Stimulated activated naive CD8-positive, alpha-beta T cell treated with anti-CD3 and anti-CD28 coated beads, Interleukin-15, Interleukin-2, amounts not matched to agents 100 ng/mL and 50 ng/mL, for 24 hours (primary cell): Measurements from ENCODE around the gene NT5M.

ENCODE experiments used
- H3K27ac Mint-ChIP-seq: one replicate; pipeline ENCODE4 v1.8.0; 2021; ENCODE audit warnings: mild to moderate bottlenecking, mixed read lengths
- H3K27me3 Mint-ChIP-seq: one replicate; pipeline ENCODE4 v1.8.0; 2021; ENCODE audit warnings: mixed read lengths
- H3K36me3 Mint-ChIP-seq: one replicate; pipeline ENCODE4 v1.8.0; 2021; ENCODE audit warnings: low read depth, mixed read lengths
- H3K4me1 Mint-ChIP-seq: one replicate; pipeline ENCODE4 v1.8.0; 2021; ENCODE audit warnings: low read depth, mixed read lengths
- H3K4me3 Mint-ChIP-seq: one replicate; pipeline ENCODE4 v1.8.0; 2021; ENCODE audit warnings: mild to moderate bottlenecking, mixed read lengths
- H3K9me3 Mint-ChIP-seq: one replicate; pipeline ENCODE4 v1.8.0; 2021; ENCODE audit warnings: mixed read lengths

Gene NT5M

DNA sequence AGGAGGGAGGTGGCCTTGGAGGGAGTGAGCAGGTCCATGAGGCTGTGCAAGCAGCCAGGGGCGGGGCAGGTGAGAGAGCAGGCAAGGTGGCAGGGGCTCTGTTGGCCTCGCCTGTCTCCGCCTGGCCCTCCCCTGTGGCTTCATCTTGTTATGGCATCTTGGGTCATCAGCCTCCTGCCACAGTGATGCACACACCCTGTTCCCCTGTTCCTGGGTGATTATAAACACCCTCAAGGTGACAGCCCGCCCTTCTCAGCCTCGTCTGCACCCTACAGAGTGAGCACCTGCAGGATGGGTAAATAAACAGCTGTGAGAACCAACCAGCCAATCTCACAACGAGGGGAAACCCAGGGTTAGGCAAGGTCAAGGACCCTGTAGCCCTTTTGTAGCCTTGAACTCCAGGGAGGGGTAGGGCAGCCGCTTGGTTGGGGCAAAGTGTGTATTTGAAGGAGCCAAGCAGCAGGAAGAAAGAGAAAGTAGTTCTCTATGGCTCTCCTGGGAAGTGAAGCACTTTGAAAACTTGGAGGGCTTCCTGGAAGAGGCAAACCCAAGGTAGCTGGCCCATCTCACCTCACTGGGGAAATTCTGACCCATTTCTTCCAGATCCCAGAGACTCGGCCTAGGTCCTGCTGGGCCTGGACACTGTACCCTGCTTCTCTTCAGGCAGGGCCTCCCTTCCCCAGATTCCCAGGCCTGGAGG lies 60.6 kb downstream of the NT5M start:
- no peak overlapping the region for H3K4me3 Mint-ChIP-seq
- H3K27ac Mint-ChIP-seq: no peak overlapping the region
- H3K9me3 Mint-ChIP-seq: peaks cover 5% of the 10 kb centered on the region
- peaks cover 4% of the 10 kb centered on the region for H3K27me3 Mint-ChIP-seq
- H3K4me1 Mint-ChIP-seq: no peaks in the 10 kb centered on the region
- H3K36me3 Mint-ChIP-seq: no peaks in the 10 kb centered on the region

- peaks cover 5% of the 10 kb centered on the region for H3K9me3 Mint-ChIP-seq
- H3K4me1 Mint-ChIP-seq: no peaks in the 10 kb centered on the region
- H3K27ac Mint-ChIP-seq: no peak overlapping the region
- H3K4me3 Mint-ChIP-seq: no peak overlapping the region
- H3K27me3 Mint-ChIP-seq: peaks cover 4% of the 10 kb centered on the region
- no peaks in the 10 kb centered on the region for H3K36me3 Mint-ChIP-seq
Measured at GRCh38 chr17:17364338-17364667, 61.1 kb downstream of the NT5M start.

DNA sequence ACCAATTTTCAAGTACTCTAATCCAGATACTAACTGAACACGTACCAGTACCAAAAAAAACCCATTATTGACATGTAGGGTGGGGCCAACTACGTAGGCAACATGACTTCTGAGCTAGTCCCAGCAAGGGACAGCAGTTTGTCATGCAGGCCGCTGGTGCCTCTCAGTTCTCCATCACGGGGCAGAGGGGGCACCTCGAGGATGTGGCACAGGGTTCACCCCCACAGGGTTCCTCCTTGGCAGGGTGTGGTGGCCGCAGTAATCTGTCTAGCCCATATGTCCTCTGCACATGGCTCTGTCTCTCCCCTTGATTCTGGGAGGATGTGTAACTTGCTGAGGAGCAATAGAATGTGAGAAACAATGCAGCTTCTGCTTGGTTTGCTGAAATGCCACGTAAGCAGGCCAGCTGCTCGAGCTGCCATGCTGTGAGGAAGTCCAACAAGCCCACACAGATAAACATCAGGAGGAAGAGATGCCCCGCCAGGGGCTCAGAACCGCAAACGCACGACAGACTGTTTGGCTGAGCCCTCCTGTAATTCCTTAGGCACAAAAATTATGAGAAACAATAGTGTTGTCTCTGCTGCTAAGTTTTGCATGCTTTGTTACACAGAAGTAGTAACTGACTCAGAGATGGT lies 62.4 kb downstream of the NT5M start:
- H3K27ac Mint-ChIP-seq: no peak overlapping the region

DNA sequence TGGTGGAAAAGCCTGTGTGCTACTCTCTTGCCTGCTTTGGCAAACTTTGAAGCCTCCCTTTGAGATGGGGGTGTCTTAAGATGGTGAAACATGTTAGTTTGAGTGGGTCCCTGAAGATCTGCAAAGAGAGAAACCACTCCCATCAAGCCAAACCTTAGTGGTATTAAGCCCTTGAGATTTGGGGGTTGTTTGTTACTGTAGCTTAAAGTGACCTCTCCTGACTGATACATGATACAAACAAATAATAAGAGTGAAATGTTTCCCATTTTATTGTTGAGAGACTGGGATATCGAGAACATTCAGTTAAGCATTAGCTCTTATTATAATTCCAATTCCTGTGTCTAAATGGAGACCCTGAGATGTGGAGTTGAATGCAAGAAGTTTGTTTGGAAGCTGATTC lies 63.1 kb downstream of the NT5M start:
- no peak overlapping the region for H3K4me3 Mint-ChIP-seq
- H3K27me3 Mint-ChIP-seq: peaks cover 4% of the 10 kb centered on the region
- H3K9me3 Mint-ChIP-seq: no peaks in the 10 kb centered on the region
- H3K27ac Mint-ChIP-seq: no peak overlapping the region
- no peaks in the 10 kb centered on the region for H3K4me1 Mint-ChIP-seq
- no peaks in the 10 kb centered on the region for H3K36me3 Mint-ChIP-seq

More for the DNA sequence above, 62.4 kb downstream of the NT5M start:
- Mint-ChIP-seq H3K27me3 (peaks cover 4% of the 10 kb centered on the region), H3K4me1 (no peaks in the 10 kb centered on the region), H3K9me3 (no peaks in the 10 kb centered on the region), H3K36me3 (no peaks in the 10 kb centered on the region), H3K4me3 (no peak overlapping the region)

GRCh38 chr17:17366941-17367875 lies 64.0 kb downstream of the NT5M start:
- H3K4me1 Mint-ChIP-seq: no peaks in the 10 kb centered on the region
- H3K27ac Mint-ChIP-seq: no peak overlapping the region
- H3K9me3 Mint-ChIP-seq: no peaks in the 10 kb centered on the region
- no peak overlapping the region for H3K4me3 Mint-ChIP-seq
- no peaks in the 10 kb centered on the region for H3K36me3 Mint-ChIP-seq
- peaks cover 4% of the 10 kb centered on the region for H3K27me3 Mint-ChIP-seq

GRCh38 chr17:17367931-17368330 lies 64.8 kb downstream of the NT5M start:
- H3K9me3 Mint-ChIP-seq: no peaks in the 10 kb centered on the region
- no peaks in the 10 kb centered on the region for H3K36me3 Mint-ChIP-seq

GRCh38 chr17:17370711-17371110 lies 67.5 kb downstream of the NT5M start:
- Mint-ChIP-seq H3K27ac (no peak overlapping the region), H3K4me3 (no peak overlapping the region), H3K9me3 (no peaks in the 10 kb centered on the region), H3K36me3 (no peaks in the 10 kb centered on the region), H3K4me1 (no peaks in the 10 kb centered on the region), H3K27me3 (peaks cover 4% of the 10 kb centered on the region)

More at GRCh38 chr17:17367931-17368330, 64.8 kb downstream of the NT5M start:
- Mint-ChIP-seq H3K4me1 (no peaks in the 10 kb centered on the region), H3K27ac (no peak overlapping the region), H3K4me3 (no peak overlapping the region), H3K27me3 (peaks cover 4% of the 10 kb centered on the region)

GRCh38 chr17:17372856-17373520 lies 69.8 kb downstream of the NT5M start:
- no peak overlapping the region for H3K4me3 Mint-ChIP-seq

GRCh38 chr17:17375841-17376240 lies 72.7 kb downstream of the NT5M start:
- no peak overlapping the region for H3K27ac Mint-ChIP-seq
- no peaks in the 10 kb centered on the region for H3K27me3 Mint-ChIP-seq
- no peaks in the 10 kb centered on the region for H3K4me1 Mint-ChIP-seq
- H3K9me3 Mint-ChIP-seq: no peaks in the 10 kb centered on the region
- H3K36me3 Mint-ChIP-seq: no peaks in the 10 kb centered on the region
- no peak overlapping the region for H3K4me3 Mint-ChIP-seq

More at GRCh38 chr17:17372856-17373520, 69.8 kb downstream of the NT5M start:
- H3K9me3 Mint-ChIP-seq: no peaks in the 10 kb centered on the region
- H3K27me3 Mint-ChIP-seq: no peaks in the 10 kb centered on the region
- no peaks in the 10 kb centered on the region for H3K36me3 Mint-ChIP-seq
- H3K27ac Mint-ChIP-seq: no peak overlapping the region
- H3K4me1 Mint-ChIP-seq: no peaks in the 10 kb centered on the region

DNA sequence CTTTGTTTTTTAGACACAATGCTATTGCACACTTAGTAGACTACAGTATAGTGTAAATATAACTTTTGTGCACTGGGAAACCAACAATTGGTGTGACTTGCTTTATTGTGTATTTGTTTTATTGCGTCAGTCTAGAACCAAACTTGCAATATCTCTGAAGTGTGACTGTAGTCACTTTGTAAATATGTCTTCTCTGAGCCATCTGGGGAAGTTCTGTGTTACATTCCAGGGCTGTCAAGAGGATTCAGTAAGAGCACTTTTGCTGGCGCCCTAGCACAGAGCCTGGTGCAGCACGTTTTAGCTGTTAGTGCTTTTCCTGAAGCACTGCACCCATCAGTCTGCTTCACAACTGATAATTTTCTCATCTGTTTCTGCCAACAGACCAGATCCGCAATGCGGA lies 73.2 kb downstream of the NT5M start:
- Mint-ChIP-seq H3K4me1 (no peaks in the 10 kb centered on the region), H3K36me3 (no peaks in the 10 kb centered on the region), H3K27ac (no peak overlapping the region), H3K27me3 (peaks cover 1% of the 10 kb centered on the region), H3K4me3 (no peak overlapping the region), H3K9me3 (no peaks in the 10 kb centered on the region)

GRCh38 chr17:17377071-17377967 lies 74.1 kb downstream of the NT5M start:
- Mint-ChIP-seq H3K36me3 (no peaks in the 10 kb centered on the region), H3K27ac (no peak overlapping the region), H3K4me3 (no peak overlapping the region), H3K27me3 (peaks cover 6% of the 10 kb centered on the region), H3K9me3 (no peaks in the 10 kb centered on the region), H3K4me1 (no peaks in the 10 kb centered on the region)

- H3K4me3 Mint-ChIP-seq: no peak overlapping the region
- no peaks in the 10 kb centered on the region for H3K9me3 Mint-ChIP-seq
- H3K36me3 Mint-ChIP-seq: no peaks in the 10 kb centered on the region
- no peaks in the 10 kb centered on the region for H3K4me1 Mint-ChIP-seq
- H3K27me3 Mint-ChIP-seq: peaks cover 9% of the 10 kb centered on the region
- H3K27ac Mint-ChIP-seq: no peak overlapping the region
Measured at GRCh38 chr17:17379197-17379991, 76.2 kb downstream of the NT5M start.

- Mint-ChIP-seq H3K27ac (no peak overlapping the region), H3K36me3 (no peaks in the 10 kb centered on the region), H3K4me3 (no peak overlapping the region), H3K27me3 (peaks cover 9% of the 10 kb centered on the region), H3K9me3 (no peaks in the 10 kb centered on the region), H3K4me1 (no peaks in the 10 kb centered on the region)
Measured at GRCh38 chr17:17380145-17380925, 77.2 kb downstream of the NT5M start.
